Measurements from ENCODE around the gene RBM44.
"Not testable (repeated sequence)": the region's sequence is repeated elsewhere in the genome, so short reads cannot be mapped to it uniquely, and the experiment has no call there.

The RBM44 gene, protein sequence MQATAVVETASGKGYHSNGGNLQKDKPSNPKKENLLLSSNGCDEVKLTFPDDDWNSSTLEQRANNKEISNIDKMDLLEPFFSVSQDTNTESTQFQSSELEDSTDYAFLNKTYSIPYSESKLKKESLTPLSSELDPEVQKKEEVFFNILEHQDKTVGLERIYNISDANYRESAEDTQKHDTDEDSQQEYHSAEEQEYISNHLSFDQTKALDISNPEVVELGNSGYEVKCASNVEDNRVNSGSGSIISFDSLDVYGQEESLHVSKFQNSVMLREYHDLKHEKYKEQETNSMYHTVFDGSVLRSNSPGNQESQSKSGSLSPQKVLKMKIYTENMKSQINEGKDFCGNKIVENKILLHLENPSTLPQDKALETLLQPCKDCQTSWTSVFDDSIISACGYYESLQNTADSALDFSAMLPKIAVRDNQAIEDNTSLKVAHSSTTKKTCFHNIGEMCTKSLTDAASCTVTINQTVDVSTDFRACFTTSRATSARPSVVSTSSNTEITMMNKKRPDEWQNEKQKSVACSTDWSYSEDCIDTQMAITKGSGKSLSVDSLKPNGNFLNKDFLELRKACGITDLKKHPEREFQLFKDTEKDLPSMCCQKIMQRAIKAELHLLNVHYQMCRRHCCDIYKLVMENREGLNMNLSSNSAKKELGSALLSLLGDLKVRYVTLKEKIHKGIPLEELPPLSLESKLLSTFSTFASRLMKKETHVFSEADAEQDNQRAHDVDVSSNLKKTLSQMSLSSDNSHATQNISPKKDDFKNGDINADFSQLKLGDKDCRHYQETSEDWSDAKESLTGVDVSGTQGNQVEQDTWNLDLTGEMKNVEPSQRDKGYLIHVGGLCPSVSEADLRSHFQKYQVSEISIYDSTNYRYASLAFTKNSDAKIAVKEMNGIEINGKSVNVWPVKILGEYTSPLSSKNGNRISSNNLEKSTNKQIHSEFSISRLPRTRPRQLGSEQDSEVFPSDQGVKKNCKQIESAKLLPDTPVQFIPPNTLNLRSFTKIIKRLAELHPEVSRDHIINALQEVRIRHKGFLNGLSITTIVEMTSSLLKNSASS

GRCh38 chr2:237798236-237799059, at the start of gene RBM44:
TSS of gene RBM44 (plus strand) at chr2:237798779. CDS start at chr2:237813610, 14,831 bp downstream.
- no peak for DNase-seq (ENCODE audit: low read depth)

GRCh38 chr2:237749002-237749401, 49.6 kb upstream of the RBM44 start:
- no peak for DNase-seq (ENCODE audit: low read depth)

- no peak for DNase-seq (ENCODE audit: low read depth)
Observed at GRCh38 chr2:237749961-237750360, 48.6 kb upstream of the RBM44 start.

GRCh38 chr2:237750441-237750840, 48.1 kb upstream of the RBM44 start:
- not testable (repeated sequence) for DNase-seq (ENCODE audit: low read depth)

- DNase-seq (ENCODE audit: low read depth) = no peak
Observed at GRCh38 chr2:237752761-237753165, 45.8 kb upstream of the RBM44 start.

DNA sequence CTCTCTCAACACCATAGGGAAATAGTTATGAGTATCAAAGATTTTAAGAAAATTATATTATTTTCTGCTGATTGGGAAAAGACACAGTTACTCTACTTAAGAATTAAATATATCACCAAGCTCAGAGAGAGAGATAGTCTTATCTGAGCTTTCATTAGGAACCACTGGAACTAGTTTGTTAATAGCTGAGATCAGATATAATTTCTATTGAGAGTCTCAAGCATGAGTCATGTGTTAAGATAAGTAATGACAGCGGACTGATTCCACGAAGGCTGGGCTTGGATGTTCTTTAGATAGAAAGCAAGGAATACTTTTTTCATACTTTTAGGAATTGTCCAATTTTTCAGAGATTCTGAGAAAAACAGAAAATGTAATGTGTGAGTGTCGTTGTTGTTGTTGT, 44.4 kb upstream of the RBM44 start:
- no peak for DNase-seq (ENCODE audit: low read depth)

DNA sequence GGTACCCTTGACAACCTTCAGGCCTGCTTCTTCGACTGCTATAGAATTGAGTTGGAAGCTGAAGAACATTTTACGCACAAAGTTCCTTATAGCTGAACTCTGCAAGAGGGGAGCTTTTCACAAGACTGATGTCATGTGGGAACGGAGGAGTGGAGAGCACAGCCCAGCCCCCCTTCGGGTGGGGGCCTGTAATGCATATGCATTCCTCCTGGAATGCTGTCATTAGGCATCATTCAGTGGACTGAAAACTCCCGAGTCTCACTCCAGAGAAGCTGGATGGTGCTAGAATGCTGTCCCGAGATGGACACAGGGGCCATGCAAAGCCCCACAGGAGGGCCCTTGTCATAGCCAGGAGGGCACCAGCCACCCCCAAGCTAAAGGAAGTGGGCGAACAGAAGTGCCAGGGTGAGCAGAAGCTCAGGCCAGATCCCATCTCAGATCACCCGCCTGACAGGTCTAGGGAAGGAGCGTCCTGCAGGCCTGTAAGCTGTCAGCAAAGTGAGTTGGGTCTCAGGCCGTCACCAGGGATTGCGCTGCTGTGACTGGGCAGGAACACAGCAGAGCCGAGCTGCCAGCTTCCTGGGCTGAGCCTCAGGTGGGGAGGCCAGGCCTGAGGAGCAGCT, 43.8 kb upstream of the RBM44 start:
- no peak for DNase-seq (ENCODE audit: low read depth)

GRCh38 chr2:237757616-237758015, 41.0 kb upstream of the RBM44 start:
- no peak for DNase-seq (ENCODE audit: low read depth)

- no peak for DNase-seq (ENCODE audit: low read depth)
Observed at GRCh38 chr2:237758185-237758584, 40.4 kb upstream of the RBM44 start.

- no peak for DNase-seq (ENCODE audit: low read depth)
Observed at GRCh38 chr2:237759176-237759575, 39.4 kb upstream of the RBM44 start.

DNA sequence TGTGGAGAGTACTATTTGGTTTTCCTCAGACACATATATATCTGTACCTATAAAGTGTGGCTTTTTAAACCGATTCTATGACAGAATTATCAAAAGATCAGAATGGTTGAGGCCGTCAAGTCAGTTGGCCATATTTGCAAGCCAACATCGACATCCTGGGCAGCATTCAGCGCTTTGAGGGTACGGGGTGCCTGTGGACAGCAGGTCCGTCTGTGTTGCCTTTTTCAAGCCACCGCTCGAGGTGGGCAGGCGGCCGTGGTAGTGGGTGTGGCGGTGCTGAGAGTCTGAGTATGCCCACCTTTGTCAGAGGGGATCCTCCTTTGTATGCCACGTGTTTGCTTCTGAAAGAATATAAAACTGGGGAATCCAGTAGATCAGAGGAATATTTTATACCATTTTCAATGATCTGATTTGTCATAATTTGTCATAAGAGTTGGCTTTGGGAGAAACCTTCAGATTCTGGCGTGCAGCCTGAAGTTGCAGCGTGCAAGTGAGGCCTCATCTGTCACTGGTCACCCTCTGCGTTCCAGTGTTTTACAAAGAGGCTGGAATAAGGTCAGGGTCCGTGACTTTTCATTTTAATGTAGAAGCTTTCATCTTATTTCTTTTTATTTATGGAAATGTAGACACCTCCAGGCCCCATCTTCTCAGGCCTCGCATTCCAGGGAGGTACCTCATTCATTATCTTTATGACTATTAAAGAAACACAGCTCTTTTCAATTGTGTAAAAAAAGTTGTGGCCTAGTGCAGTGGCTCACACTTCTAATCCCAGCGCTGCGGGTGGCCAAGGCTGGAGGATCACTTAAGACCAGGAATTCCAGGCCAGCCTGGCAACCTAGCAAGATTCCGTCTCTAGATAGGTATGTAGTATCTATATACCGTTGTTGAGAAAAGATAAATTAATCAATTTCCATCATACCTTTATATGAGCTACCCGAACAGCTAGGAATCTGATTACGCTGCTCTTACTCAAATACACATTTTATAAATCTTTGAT, 37.8 kb upstream of the RBM44 start:
- no peak for DNase-seq (ENCODE audit: low read depth)

- not testable (repeated sequence) for DNase-seq (ENCODE audit: low read depth)
Observed at GRCh38 chr2:237762291-237763182, 36.0 kb upstream of the RBM44 start.

DNA sequence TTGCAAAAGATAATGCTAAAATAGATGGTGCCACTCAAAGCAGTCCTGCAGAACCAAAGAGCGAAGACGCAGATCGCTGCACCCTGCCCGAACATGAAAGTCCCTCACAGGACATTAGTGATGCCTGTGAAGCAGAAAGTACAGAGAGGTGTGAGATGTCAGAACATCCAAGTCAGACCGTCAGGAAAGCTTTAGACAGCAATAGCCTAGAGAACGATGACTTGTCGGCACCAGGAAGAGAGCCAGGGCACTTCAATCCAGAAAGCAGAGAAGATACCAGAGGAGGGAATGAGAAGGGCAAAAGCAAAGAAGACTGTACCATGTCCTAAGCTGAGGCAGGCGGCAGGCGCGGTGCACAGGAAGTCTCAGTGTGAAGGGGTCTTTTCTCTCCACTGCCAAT, 34.8 kb upstream of the RBM44 start:
- DNase-seq (ENCODE audit: low read depth) = no peak

DNA sequence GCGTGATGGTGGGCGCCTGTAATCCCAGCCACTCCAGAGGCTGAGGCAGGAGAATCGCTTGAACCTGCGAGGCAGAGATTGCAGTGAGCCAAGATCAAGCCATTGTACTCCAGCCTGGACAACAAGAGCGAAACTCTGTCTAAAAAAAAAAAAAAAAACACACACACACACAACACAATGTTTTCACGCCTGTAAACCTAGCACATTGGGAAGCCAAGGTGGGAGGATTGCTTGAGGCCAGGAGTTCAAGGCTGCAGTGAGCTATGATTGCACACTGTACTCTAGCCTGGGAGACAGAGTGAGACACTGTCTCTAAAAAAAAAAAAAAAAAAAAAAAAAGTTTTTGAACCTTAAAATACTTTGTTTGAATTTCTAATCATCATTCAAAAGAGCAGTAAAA, 33.5 kb upstream of the RBM44 start:
- DNase-seq (ENCODE audit: low read depth) = not testable (repeated sequence)

GRCh38 chr2:237765875-237766274, 32.7 kb upstream of the RBM44 start:
- DNase-seq (ENCODE audit: low read depth) = no peak

- DNase-seq (ENCODE audit: low read depth) = no peak
Observed at GRCh38 chr2:237766340-237766739, 32.2 kb upstream of the RBM44 start.

GRCh38 chr2:237772513-237772912, 26.1 kb upstream of the RBM44 start:
- DNase-seq (ENCODE audit: low read depth) = no peak

- DNase-seq (ENCODE audit: low read depth) = no peak
Observed at GRCh38 chr2:237773826-237774225, 24.8 kb upstream of the RBM44 start.

Measured in stimulated activated CD8-positive, alpha-beta memory T cell treated with anti-CD3 and anti-CD28 coated beads, Interleukin-12 subunit alpha, Interleukin-12 subunit beta, amount 100 ng/mL, for 1 hour (primary cell).